HepG2 (cell line): Measurements from ENCODE around the gene EPHA10. TPM values are rescaled to one million over a fixed set of nuclear protein-coding genes. Genes with fewer than 3 reads are reported as not detected.

Source experiments
- ATF5 ChIP-seq: sonication (generic); formaldehyde crosslinking; IDR thresholded peaks from 2 replicates; pipeline ENCODE4 v1.4.0; 2020; ENCODE audit warnings: mild to moderate bottlenecking, low read depth, missing genetic modification reagents
- DNMT1 ChIP-seq: sonication (generic); formaldehyde crosslinking; IDR thresholded peaks from 2 replicates; pipeline ENCODE4 v1.5.1; 2020; ENCODE audit warnings: mild to moderate bottlenecking, missing genetic modification reagents
- MED13 ChIP-seq: sonication (generic); formaldehyde crosslinking; IDR thresholded peaks from 2 replicates; pipeline ENCODE4 v1.5.0; 2020; ENCODE audit warnings: missing genetic modification reagents
- REPIN1 ChIP-seq: sonication (generic); formaldehyde crosslinking; IDR thresholded peaks from 2 replicates; pipeline ENCODE4 v1.8.0; 2022; ENCODE audit warnings: missing genetic modification reagents, low read depth, mild to moderate bottlenecking, borderline replicate concordance
- RFXAP ChIP-seq: sonication (generic); formaldehyde crosslinking; IDR thresholded peaks from 2 replicates; pipeline ENCODE4 v1.4.0; 2020; ENCODE audit warnings: missing genetic modification reagents, borderline replicate concordance
- SALL1 ChIP-seq: sonication (generic); formaldehyde crosslinking; IDR thresholded peaks from 2 replicates; pipeline ENCODE4 v1.8.0; 2022; ENCODE audit warnings: mild to moderate bottlenecking, missing genetic modification reagents
- SKIL ChIP-seq: sonication (generic); formaldehyde crosslinking; IDR thresholded peaks from 2 replicates; pipeline ENCODE4 v1.8.0; 2022; ENCODE audit warnings: missing genetic modification reagents, mild to moderate bottlenecking, moderate library complexity, borderline replicate concordance
- SPEN ChIP-seq: sonication (generic); formaldehyde crosslinking; IDR thresholded peaks from 2 replicates; pipeline ENCODE4 v1.5.1; 2020; ENCODE audit warnings: low read depth, mild to moderate bottlenecking, missing genetic modification reagents
- ZNF264 ChIP-seq: sonication (generic); formaldehyde crosslinking; IDR thresholded peaks from 2 replicates; pipeline ENCODE4 v1.4.0; 2020; ENCODE audit warnings: missing genetic modification reagents
- ZNF724P ChIP-seq: sonication (generic); formaldehyde crosslinking; IDR thresholded peaks from 2 replicates; pipeline ENCODE4 v1.8.0; 2022; ENCODE audit warnings: missing genetic modification reagents, borderline replicate concordance
- ZNF784 ChIP-seq: sonication (generic); formaldehyde crosslinking; IDR thresholded peaks from 2 replicates; pipeline ENCODE4 v1.5.1; 2020; ENCODE audit warnings: missing genetic modification reagents, mild to moderate bottlenecking, borderline replicate concordance
- polyA plus RNA-seq, 8 experiments: library from polyadenylated mRNA; depleted of rRNA in 3 of 8; stranded (reverse) in 7 of 8; unstranded in 1 of 8; fragments of >200 nt; fragmentation: Illumina TruSeq in 4 of 8; extraction: Trizol in 4 of 8; gene quantifications; 2 replicates each; pipeline versions ENCODE4 v1.2.1 to v1.2.3, GENCODE V29; 2011 to 2016; ENCODE audit warnings: low read depth in 4 of 8, missing spikeins in 1 of 8, mixed read lengths in 1 of 8; ENCODE audit not compliant: insufficient read depth in 1 of 8
- total RNA-seq, 5 experiments: library from RNA; depleted of rRNA; stranded (reverse); fragments of >200 nt; fragmentation: Illumina TruSeq; extraction: Trizol; gene quantifications; 2 replicates each; pipeline ENCODE4 v1.2.3, GENCODE V29; 2016; ENCODE audit warnings: low read depth in 1 of 5

The EPHA10 gene
- total and polyA plus RNA-seq, 2 of the 13 experiments (the other 11 are each of a cell fraction or from before 2014, with no cell fraction given) = 0.11 to 0.58 TPM

- TF ChIP-seq ZNF784 (CRISPR knock-in tag) = peak; percentile 72; the same call in 1 of the 2 replicates
- TF ChIP-seq DNMT1 (CRISPR knock-in tag) = no peak
- TF ChIP-seq ZNF724P (CRISPR knock-in tag) = peak; percentile 43; the same call in 1 of the 2 replicates
- no peak for TF ChIP-seq REPIN1 (CRISPR knock-in tag)
- peak; percentile 54; the same call in 1 of the 2 replicates for TF ChIP-seq SKIL
- TF ChIP-seq MED13 (CRISPR knock-in tag) = 0 out of 2 replicates have a peak, but pooled peaks have one; percentile 32
- TF ChIP-seq ZNF264 (CRISPR knock-in tag) = no peak
- TF ChIP-seq ATF5 (CRISPR knock-in tag) = no peak
- TF ChIP-seq RFXAP (CRISPR knock-in tag) = peak; percentile 63; the same call in 1 of the 2 replicates
- TF ChIP-seq SPEN (CRISPR knock-in tag) = peak; percentile 71
- TF ChIP-seq SALL1 (CRISPR knock-in tag) = peak; percentile 53
These were observed 29.0 kb upstream of the EPHA10 start, which contains the start of gene MANEAL (continued) for GRCh38 chr1:37793773-37794371.
